Naive thymus-derived CD4-positive, alpha-beta T cell (primary cell): ENCODE measurements around the gene TSPAN13. TPM values are rescaled to one million over a fixed set of nuclear protein-coding genes. Genes with fewer than 3 reads are reported as not detected.

Experiments
- ATAC-seq: fragments of 150-1000 bp; cut with Tn5 transposase; 2 replicates; pipeline ENCODE4 v1.10.0; 2021; ENCODE audit warnings: mild to moderate bottlenecking, moderate library complexity
- CTCF ChIA-PET: fragments of 350-600 bp; sonication (Branson Sonifier 250); formaldehyde crosslinking; loops from one replicate; lab custom pipeline; 2021; ENCODE audit warnings: antibody characterized with exemption; lab: Charles Lee
- POLR2A ChIA-PET: fragments of 350-600 bp; sonication (Branson Sonifier 250); formaldehyde crosslinking; loops from one replicate; lab custom pipeline; 2021; ENCODE audit warnings: antibody characterized with exemption, inconsistent platforms; lab: Charles Lee
- DNase-seq, 9 donors: peaks; one replicate each; pipeline versions ENCODE4 v3.0.0 to v3.0.0-alpha.2; 2020 to 2022; ENCODE audit warnings: mixed read lengths in 1 of 9
- H3K27ac ChIP-seq: one replicate; pipeline ENCODE4 v1.7.0; 2013; ENCODE audit warnings: mild to moderate bottlenecking, low read depth, low read length, moderate library complexity
- H3K27me3 ChIP-seq, 2 donors: one replicate each; pipeline ENCODE4 v1.7.0; 2013; ENCODE audit warnings: low read length in 2 of 2, mild to moderate bottlenecking in 2 of 2, moderate library complexity in 2 of 2; ENCODE audit not compliant: control insufficient read depth in 2 of 2, insufficient read depth in 2 of 2
- H3K36me3 ChIP-seq, 3 experiments: 1 replicate in 2 of 3; 2 replicates in 1 of 3; pipeline ENCODE4 v1.7.0; 2013; ENCODE audit warnings: low read length in 3 of 3, mild to moderate bottlenecking in 3 of 3, moderate library complexity in 1 of 3; ENCODE audit not compliant: insufficient read depth in 3 of 3, control insufficient read depth in 2 of 3
- H3K4me1 ChIP-seq, 2 donors: one replicate each; pipeline ENCODE4 v1.7.0; 2013; ENCODE audit warnings: low read length in 2 of 2, mild to moderate bottlenecking in 2 of 2, moderate library complexity in 1 of 2; ENCODE audit not compliant: control insufficient read depth in 2 of 2, insufficient read depth in 2 of 2
- H3K4me3 ChIP-seq: 2 replicates; pipeline ENCODE4 v1.7.0; 2013; ENCODE audit warnings: mild to moderate bottlenecking, low read length
- H3K9me3 ChIP-seq, 3 experiments: 1 replicate in 2 of 3; 2 replicates in 1 of 3; pipeline ENCODE4 v1.7.0; 2013; ENCODE audit warnings: low read length in 3 of 3; ENCODE audit not compliant: control insufficient read depth in 2 of 3
- H3K27ac Mint-ChIP-seq, 9 donors: one replicate each; pipeline ENCODE4 v1.8.0; 2020 to 2022; ENCODE audit warnings: mixed read lengths in 9 of 9, mild to moderate bottlenecking in 8 of 9, moderate library complexity in 5 of 9, inconsistent platforms in 2 of 9
- H3K27me3 Mint-ChIP-seq, 5 donors: one replicate each; pipeline ENCODE4 v1.8.0; 2021 to 2022; ENCODE audit warnings: mixed read lengths in 5 of 5, mild to moderate bottlenecking in 1 of 5
- H3K36me3 Mint-ChIP-seq, 5 donors: one replicate each; pipeline ENCODE4 v1.8.0; 2020 to 2022; ENCODE audit warnings: mixed read lengths in 5 of 5, mild to moderate bottlenecking in 3 of 5, inconsistent platforms in 1 of 5
- H3K4me1 Mint-ChIP-seq, 7 donors: one replicate each; pipeline ENCODE4 v1.8.0; 2020 to 2022; ENCODE audit warnings: mixed read lengths in 7 of 7, mild to moderate bottlenecking in 3 of 7, inconsistent platforms in 1 of 7
- H3K4me3 Mint-ChIP-seq, 10 donors: one replicate each; pipeline ENCODE4 v1.8.0; 2020 to 2022; ENCODE audit warnings: mild to moderate bottlenecking in 10 of 10, mixed read lengths in 10 of 10, moderate library complexity in 6 of 10, inconsistent platforms in 2 of 10
- H3K9me3 Mint-ChIP-seq, 11 donors: one replicate each; pipeline ENCODE4 v1.8.0; 2020 to 2022; ENCODE audit warnings: mixed read lengths in 11 of 11, mild to moderate bottlenecking in 4 of 11, inconsistent platforms in 1 of 11, moderate library complexity in 1 of 11
- intact Hi-C, 2 donors: fragments of 100-400 bp; cut with micrococcal nuclease; formaldehyde crosslinking; loops; one replicate each; pipeline ENCODE4 v1.15.1; 2023
- polyA plus RNA-seq, 2 donors: library from polyadenylated mRNA; unstranded; fragments of 300-500 nt; fragmentation: Illumina TruSeq; gene quantifications; one replicate each; pipeline ENCODE4 v1.2.3, GENCODE V29; 2021
- total RNA-seq, 6 experiments: library from RNA in 5 of 6; stranded (reverse) in 5 of 6; gene quantifications; 1 replicate in 5 of 6; 2 replicates in 1 of 6; pipeline ENCODE4 v1.2.3 and lab custom pipeline; 2021 to 2026

Gene TSPAN13
- total and polyA plus RNA-seq, 7 experiments from 2014 or later, result 0.17 to 2.5 (median 0.53) TPM; not detected in 3

DNA sequence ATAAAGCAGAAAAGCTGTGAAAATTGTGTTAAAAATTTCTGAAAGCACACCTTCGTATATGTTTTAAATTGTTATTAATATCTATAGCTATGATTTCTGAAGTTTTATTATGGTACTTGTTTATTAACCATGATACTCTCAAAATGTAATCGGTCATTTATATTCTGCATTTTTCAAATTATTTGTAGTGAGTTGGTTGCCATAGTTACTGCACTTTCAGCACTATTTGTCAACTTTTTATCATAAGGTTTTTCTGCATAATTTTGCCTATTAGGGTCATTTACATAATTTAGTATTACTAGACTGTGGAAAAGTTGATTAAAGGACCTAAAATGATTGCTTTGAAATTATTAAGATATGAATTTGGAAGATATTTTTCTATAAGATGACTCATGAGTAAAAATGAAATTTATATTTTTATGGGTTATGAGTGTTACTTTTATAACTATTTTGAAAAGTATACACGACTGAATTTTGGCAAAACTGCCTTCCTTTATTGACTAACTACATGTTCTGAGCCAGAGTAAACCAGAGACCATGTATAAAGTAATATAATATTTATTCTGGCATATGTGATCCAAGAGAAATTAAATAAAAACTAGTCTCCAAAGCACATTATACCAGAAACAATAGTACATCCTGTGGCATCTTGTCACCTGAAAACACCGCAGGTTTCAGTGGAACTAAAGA is 59.1 kb downstream of the TSPAN13 start:
- no peaks in the 10 kb centered on the region for H3K9me3 Mint-ChIP-seq

DNA sequence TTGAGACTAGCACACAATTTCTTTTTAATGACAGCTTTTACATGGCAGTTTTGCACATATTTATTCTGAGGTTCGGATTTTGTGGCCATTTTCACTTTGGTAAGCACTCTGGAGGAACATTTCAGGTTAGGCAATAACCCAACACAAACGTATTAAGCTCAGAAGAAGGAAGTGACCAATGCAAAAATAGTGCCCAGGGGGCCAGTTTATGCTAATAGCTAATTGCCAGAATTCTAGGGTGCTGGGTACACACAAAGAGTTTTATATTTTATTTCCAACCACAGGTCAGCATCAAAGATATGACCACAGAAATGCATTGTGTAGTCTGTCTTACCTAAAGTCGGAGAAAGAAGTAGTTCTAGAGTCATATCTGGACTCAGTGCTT is 59.7 kb downstream of the TSPAN13 start:
- Histone ChIP-seq H3K4me3 (no peak overlapping the region), H3K36me3 (no peaks in the 10 kb centered on the region), H3K9me3 (no peaks in the 10 kb centered on the region), H3K27me3 (no peaks in the 10 kb centered on the region), H3K4me1 (no peaks in the 10 kb centered on the region), H3K27ac (no peak overlapping the region)
- H3K4me1 Mint-ChIP-seq, result peaks cover 0 to 5% (median 0%) of the 10 kb centered on the region in 7 donors
- peaks cover 0 to 2% (median 0%) of the 10 kb centered on the region in 11 donors for H3K9me3 Mint-ChIP-seq
- no peaks in the 10 kb centered on the region for H3K36me3 Mint-ChIP-seq
- ChIA-PET CTCF (interaction anchor here (1.0 kb wide), 1 partner anchor 10 kb away, joined by 3 read pairs; no protein-coding TSS in a partner anchor), POLR2A (no interaction called here)
- H3K27ac Mint-ChIP-seq, result no peak overlapping the region
- no peak for ATAC-seq
- intact Hi-C loops, result no loop called here
- peaks cover 0 to 17% (median 13%) of the 10 kb centered on the region in 5 donors for H3K27me3 Mint-ChIP-seq
- no peak for DNase-seq
- no peak overlapping the region for H3K4me3 Mint-ChIP-seq

More for the DNA sequence above, 59.1 kb downstream of the TSPAN13 start:
- Histone ChIP-seq H3K4me1 (no peaks in the 10 kb centered on the region), H3K9me3 (no peaks in the 10 kb centered on the region), H3K4me3 (no peak overlapping the region), H3K36me3 (no peaks in the 10 kb centered on the region), H3K27ac (no peak overlapping the region), H3K27me3 (no peaks in the 10 kb centered on the region)
- intact Hi-C loops, result no loop called here
- Mint-ChIP-seq H3K36me3 (no peaks in the 10 kb centered on the region), H3K4me3 (no peak overlapping the region), H3K27ac (no peak overlapping the region), H3K4me1 (peaks cover 0 to 5% (median 0%) of the 10 kb centered on the region in 7 donors), H3K27me3 (peaks cover 0 to 19% (median 13%) of the 10 kb centered on the region in 5 donors)
- CTCF ChIA-PET, result interaction anchor here (1.0 kb wide), 1 partner anchor 11 kb away, joined by 3 read pairs; no protein-coding TSS in a partner anchor
- ATAC-seq (no peak), DNase-seq (no peak)
- POLR2A ChIA-PET, result no interaction called here

DNA sequence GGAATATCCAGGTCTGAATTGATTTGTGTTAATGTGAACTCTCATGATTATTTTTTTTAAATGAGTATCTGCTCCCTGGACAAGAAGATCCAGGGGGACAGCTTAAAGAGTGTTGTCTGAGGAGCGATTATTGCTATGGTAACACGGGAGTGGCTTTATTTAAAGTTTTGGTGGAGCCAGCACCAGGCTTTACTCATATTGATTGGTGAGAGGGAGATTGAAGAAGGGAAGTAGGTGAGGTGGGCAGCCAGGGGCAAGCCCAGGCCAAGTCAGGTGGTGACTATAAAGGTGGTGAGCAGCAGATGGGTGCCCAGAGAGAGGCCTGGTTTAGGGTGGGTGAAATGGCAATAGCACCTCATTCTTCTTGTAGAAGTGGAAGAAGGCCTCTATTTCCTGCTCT is 61.4 kb downstream of the TSPAN13 start:
- Mint-ChIP-seq H3K9me3 (peaks cover 0 to 2% (median 0%) of the 10 kb centered on the region in 11 donors), H3K36me3 (no peaks in the 10 kb centered on the region), H3K4me1 (peaks cover 0 to 5% (median 0%) of the 10 kb centered on the region in 7 donors), H3K4me3 (no peak overlapping the region), H3K27ac (no peak overlapping the region), H3K27me3 (peaks cover 0 to 17% (median 14%) of the 10 kb centered on the region in 5 donors)
- ATAC-seq (no peak), DNase-seq (no peak)
- no peak overlapping the region for H3K4me3 ChIP-seq
- H3K9me3 ChIP-seq, result no peaks in the 10 kb centered on the region
- H3K4me1 ChIP-seq, result no peaks in the 10 kb centered on the region
- H3K27ac ChIP-seq, result no peak overlapping the region
- H3K36me3 ChIP-seq, result no peaks in the 10 kb centered on the region
- H3K27me3 ChIP-seq, result no peaks in the 10 kb centered on the region
- intact Hi-C loops, result no loop called here
- ChIA-PET POLR2A (no interaction called here), CTCF (no interaction called here)

DNA sequence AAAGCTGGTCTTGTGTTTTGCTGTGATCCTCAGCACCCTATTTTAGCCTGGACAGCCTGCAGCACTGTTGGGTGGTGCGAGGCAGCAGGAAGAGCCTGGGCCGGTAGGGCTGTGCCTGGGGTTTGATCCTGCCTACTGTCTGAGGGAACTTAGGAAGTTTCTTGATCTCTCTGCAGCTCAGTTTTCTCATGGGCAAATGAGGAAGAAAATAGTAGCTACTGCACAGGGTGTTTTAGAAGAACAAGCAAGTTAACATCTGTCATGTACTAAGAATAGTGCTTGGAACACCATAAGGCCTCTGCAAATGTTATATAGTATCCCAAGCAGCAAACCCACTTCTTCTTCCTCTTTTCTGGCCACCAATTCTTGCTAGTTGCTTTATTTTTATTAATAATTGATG is 63.3 kb downstream of the TSPAN13 start:
- Mint-ChIP-seq H3K36me3 (no peaks in the 10 kb centered on the region), H3K4me1 (peaks cover 0 to 5% (median 0%) of the 10 kb centered on the region in 7 donors), H3K27ac (no peak overlapping the region), H3K27me3 (peaks cover 0 to 29% (median 20%) of the 10 kb centered on the region in 5 donors), H3K4me3 (no peak overlapping the region), H3K9me3 (peaks cover 0 to 2% (median 0%) of the 10 kb centered on the region in 11 donors)
- ChIA-PET POLR2A (no interaction called here), CTCF (no interaction called here)
- Histone ChIP-seq H3K4me3 (no peak overlapping the region), H3K9me3 (no peaks in the 10 kb centered on the region), H3K27ac (no peak overlapping the region), H3K27me3 (no peaks in the 10 kb centered on the region), H3K36me3 (no peaks in the 10 kb centered on the region), H3K4me1 (no peaks in the 10 kb centered on the region)
- DNase-seq, result no peak
- ATAC-seq, result peak; percentile 36
- intact Hi-C loops, result no loop called here

DNA sequence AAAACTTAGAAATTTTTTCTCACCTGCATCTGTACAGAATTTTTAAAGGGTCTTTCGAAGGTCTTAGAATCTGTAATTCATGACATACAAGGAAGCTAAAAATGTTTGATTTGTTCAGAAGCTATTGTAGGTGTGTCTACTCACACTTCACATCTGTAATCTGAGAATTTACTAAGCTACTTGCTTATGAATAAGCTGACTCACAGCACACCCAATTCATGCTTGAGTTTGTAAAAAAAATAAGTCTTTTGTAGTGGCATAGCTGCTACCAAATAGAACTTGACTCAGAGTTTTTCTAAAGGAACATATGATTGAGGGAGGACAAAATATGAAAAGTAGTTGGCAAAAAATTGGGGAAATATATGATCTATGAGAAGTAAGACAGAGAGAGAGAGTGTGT is 64.0 kb downstream of the TSPAN13 start:
- Mint-ChIP-seq H3K27ac (no peak overlapping the region), H3K27me3 (peaks cover 0 to 26% (median 20%) of the 10 kb centered on the region in 5 donors), H3K4me3 (no peak overlapping the region), H3K9me3 (peaks cover 0 to 2% (median 0%) of the 10 kb centered on the region in 11 donors), H3K36me3 (no peaks in the 10 kb centered on the region), H3K4me1 (peaks cover 0 to 5% (median 0%) of the 10 kb centered on the region in 7 donors)
- no peak overlapping the region for H3K27ac ChIP-seq
- no peaks in the 10 kb centered on the region for H3K27me3 ChIP-seq
- no peak for ATAC-seq
- H3K4me3 ChIP-seq, result no peak overlapping the region
- ChIA-PET POLR2A (no interaction called here), CTCF (no interaction called here)
- no peaks in the 10 kb centered on the region for H3K36me3 ChIP-seq
- intact Hi-C loops, result no loop called here
- no peak for DNase-seq
- H3K9me3 ChIP-seq, result no peaks in the 10 kb centered on the region
- H3K4me1 ChIP-seq, result no peaks in the 10 kb centered on the region

DNA sequence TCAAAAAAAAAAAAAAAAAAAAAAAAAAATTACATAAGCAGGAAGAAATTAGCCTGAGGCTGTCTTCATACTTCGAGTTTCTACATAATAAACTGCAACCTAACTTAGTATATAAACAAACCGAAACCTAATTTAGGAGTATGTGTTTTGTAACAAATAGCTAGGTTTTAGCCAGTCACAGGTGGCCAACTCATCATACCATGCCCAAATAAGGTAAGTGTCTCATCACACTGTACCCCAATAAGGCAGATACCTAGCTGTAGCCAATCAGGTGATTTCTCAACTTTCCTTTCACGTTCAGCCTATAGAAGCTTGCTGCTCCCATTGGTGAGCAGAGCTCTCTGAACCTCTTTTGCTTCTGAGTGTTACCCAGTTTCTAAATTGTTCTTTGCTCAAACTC is 65.2 kb downstream of the TSPAN13 start:
- H3K4me1 Mint-ChIP-seq, result peaks cover 0 to 5% (median 0%) of the 10 kb centered on the region in 7 donors
- no peak overlapping the region for H3K4me3 Mint-ChIP-seq
- peaks cover 0 to 2% (median 0%) of the 10 kb centered on the region in 11 donors for H3K9me3 Mint-ChIP-seq
- peaks cover 0 to 28% (median 24%) of the 10 kb centered on the region in 5 donors for H3K27me3 Mint-ChIP-seq
- Histone ChIP-seq H3K36me3 (no peaks in the 10 kb centered on the region), H3K4me1 (no peaks in the 10 kb centered on the region), H3K9me3 (no peaks in the 10 kb centered on the region), H3K27ac (no peak overlapping the region), H3K4me3 (no peak overlapping the region), H3K27me3 (no peaks in the 10 kb centered on the region)
- no peak overlapping the region for H3K27ac Mint-ChIP-seq
- DNase-seq (no peak), ATAC-seq (no peak)
- ChIA-PET CTCF (interaction anchor here (0.6 kb wide), 1 partner anchor 10 kb away, joined by 4 read pairs; no protein-coding TSS in a partner anchor), POLR2A (interaction anchor here (0.6 kb wide), 1 partner anchor 728 kb away, joined by 3 read pairs; no protein-coding TSS in a partner anchor)
- no peaks in the 10 kb centered on the region for H3K36me3 Mint-ChIP-seq
- intact Hi-C loops, result no loop called here
